ENCODE results near the gene ERG. TPM values are rescaled to one million over a fixed set of nuclear protein-coding genes. Genes with fewer than 3 reads are reported as not detected.
A peak's percentile ranks its signal among the peaks of the same experiment; 100 is the strongest.

The ERG gene
- total and polyA plus RNA-seq, 4 donors = 8.6 to 30.3 (median 21.0) TPM

DNA sequence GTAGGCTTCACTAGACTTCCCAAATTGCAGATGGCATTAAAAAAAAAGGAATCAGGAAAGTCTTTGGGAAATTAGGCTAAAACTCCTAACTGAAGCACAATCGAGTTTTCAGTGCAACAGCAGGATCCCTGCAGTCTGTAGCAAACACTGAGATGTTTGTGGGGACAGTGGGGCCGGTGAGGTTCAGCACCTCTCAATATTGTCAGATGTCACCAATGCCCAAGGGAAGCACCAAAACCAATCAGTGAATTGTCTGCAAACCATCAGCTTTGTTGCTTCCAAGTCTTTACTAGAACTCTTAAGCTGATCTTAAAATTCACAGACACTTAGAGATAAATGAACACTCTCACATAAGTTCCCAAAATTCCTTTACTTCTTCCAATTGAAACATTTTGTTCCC lies 2.6 kb downstream of the ERG start:
- TF ChIP-seq, protein P1, sequence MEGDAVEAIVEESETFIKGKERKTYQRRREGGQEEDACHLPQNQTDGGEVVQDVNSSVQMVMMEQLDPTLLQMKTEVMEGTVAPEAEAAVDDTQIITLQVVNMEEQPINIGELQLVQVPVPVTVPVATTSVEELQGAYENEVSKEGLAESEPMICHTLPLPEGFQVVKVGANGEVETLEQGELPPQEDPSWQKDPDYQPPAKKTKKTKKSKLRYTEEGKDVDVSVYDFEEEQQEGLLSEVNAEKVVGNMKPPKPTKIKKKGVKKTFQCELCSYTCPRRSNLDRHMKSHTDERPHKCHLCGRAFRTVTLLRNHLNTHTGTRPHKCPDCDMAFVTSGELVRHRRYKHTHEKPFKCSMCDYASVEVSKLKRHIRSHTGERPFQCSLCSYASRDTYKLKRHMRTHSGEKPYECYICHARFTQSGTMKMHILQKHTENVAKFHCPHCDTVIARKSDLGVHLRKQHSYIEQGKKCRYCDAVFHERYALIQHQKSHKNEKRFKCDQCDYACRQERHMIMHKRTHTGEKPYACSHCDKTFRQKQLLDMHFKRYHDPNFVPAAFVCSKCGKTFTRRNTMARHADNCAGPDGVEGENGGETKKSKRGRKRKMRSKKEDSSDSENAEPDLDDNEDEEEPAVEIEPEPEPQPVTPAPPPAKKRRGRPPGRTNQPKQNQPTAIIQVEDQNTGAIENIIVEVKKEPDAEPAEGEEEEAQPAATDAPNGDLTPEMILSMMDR (IDR thresholded peaks at IDR 0.05; ENCODE audit: control extremely low read depth, extremely low read depth) = no peak
- no peak for ATAC-seq (ENCODE audit: insufficient read depth, low FRiP score)
- WGBS, 2 donors = 12 to 41% methylated on average over 2 of the region's 2 CpGs
- no peak for DNase-seq
- Histone ChIP-seq H3K4me1 (ENCODE audit: control insufficient read depth in 5 of 5, insufficient read depth in 5 of 5, low read length in 5 of 5) (peaks cover 0 to 6% (median 0%) of the 10 kb centered on the region in 5 donors), H3K4me3 (peak overlapping the region; percentile 46), H3K27me3 (ENCODE audit: control insufficient read depth in 3 of 3, insufficient read depth in 3 of 3, low read length in 2 of 3) (no peaks in the 10 kb centered on the region), H3K9me3 (ENCODE audit: control insufficient read depth in 4 of 4, insufficient read depth in 3 of 4, low read length in 3 of 4) (no peaks in the 10 kb centered on the region), H3K9ac (ENCODE audit: insufficient read depth in 1 of 2, low read length in 2 of 2) (peak overlapping the region in 1 of 2 donors; percentile 50), H3K36me3 (ENCODE audit: control insufficient read depth in 4 of 4, insufficient read depth in 4 of 4, low read length in 4 of 4) (no peaks in the 10 kb centered on the region), H3K27ac (ENCODE audit: low read depth in 1 of 2, low read length in 1 of 2) (peak overlapping the region; percentile 59 to 61)

DNA sequence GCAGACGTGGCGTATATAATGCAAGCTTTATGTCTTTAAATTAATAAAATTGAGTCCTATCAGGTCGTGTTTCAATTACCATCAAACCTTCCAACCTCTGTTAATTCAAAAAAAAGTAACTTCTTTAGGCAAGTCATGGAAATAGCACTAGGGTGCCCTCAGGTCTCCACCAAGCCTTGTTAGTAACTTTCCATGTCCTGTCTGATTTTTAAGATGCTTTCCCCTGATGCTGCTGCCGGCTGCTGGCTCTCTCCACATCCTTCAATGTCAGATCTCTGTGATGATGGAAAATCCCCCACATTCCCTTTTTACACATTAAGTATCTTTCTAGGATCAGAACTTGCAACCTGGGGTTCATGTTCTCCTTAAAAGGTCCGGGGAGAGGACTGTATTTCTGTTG lies 3.0 kb downstream of the ERG start:
- no peaks in the 10 kb centered on the region for H3K27me3 ChIP-seq (ENCODE audit: control insufficient read depth in 3 of 3, insufficient read depth in 3 of 3, low read length in 2 of 3)
- H3K9ac ChIP-seq (ENCODE audit: insufficient read depth in 1 of 2, low read length in 2 of 2) = peak overlapping the region in 1 of 2 donors; percentile 50
- no peaks in the 10 kb centered on the region for H3K36me3 ChIP-seq (ENCODE audit: control insufficient read depth in 4 of 4, insufficient read depth in 4 of 4, low read length in 4 of 4)
- ATAC-seq (ENCODE audit: insufficient read depth, low FRiP score) (no peak), DNase-seq (no peak)
- TF ChIP-seq, protein P1 (IDR thresholded peaks at IDR 0.05; ENCODE audit: control extremely low read depth, extremely low read depth) = no peak
- no peaks in the 10 kb centered on the region for H3K9me3 ChIP-seq (ENCODE audit: control insufficient read depth in 4 of 4, insufficient read depth in 3 of 4, low read length in 3 of 4)
- WGBS, 2 donors = 13 to 44% methylated on average over 5 of the region's 5 CpGs
- H3K4me1 ChIP-seq (ENCODE audit: control insufficient read depth in 5 of 5, insufficient read depth in 5 of 5, low read length in 5 of 5) = peaks cover 0 to 6% (median 0%) of the 10 kb centered on the region in 5 donors
- H3K4me3 ChIP-seq = peak overlapping the region; percentile 35
- peak overlapping the region in 1 of 2 donors; percentile 59 for H3K27ac ChIP-seq (ENCODE audit: low read depth in 1 of 2, low read length in 1 of 2)

DNA sequence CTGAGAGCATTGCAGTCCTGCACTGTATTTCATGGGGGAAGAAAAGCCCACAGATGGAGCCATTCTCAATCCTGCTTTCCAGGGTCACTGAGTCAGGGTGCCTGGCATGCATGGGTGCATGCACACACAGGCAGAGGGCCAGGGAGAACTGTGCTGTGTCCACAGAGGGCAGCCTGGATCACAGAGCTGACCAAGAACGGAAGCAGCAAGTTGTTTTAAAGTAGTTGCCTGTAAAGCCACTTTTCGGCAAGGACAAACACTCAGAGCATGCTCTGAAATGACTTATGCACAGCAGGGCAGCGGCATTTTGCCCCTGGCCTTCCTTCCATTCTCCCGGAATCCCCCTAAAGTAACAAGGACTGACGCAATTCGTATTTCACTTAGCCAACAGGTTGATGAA lies 3.6 kb downstream of the ERG start:
- 10 to 20% methylated on average over 6 of the region's 6 CpGs for WGBS, 2 donors
- Histone ChIP-seq H3K36me3 (ENCODE audit: control insufficient read depth in 4 of 4, insufficient read depth in 4 of 4, low read length in 4 of 4) (no peaks in the 10 kb centered on the region), H3K9ac (ENCODE audit: insufficient read depth in 1 of 2, low read length in 2 of 2) (peak overlapping the region in 1 of 2 donors; percentile 44), H3K27me3 (ENCODE audit: control insufficient read depth in 3 of 3, insufficient read depth in 3 of 3, low read length in 2 of 3) (no peaks in the 10 kb centered on the region), H3K4me1 (ENCODE audit: control insufficient read depth in 5 of 5, insufficient read depth in 5 of 5, low read length in 5 of 5) (peaks cover 0 to 6% (median 0%) of the 10 kb centered on the region in 5 donors), H3K9me3 (ENCODE audit: control insufficient read depth in 4 of 4, insufficient read depth in 3 of 4, low read length in 3 of 4) (no peaks in the 10 kb centered on the region), H3K27ac (ENCODE audit: low read depth in 1 of 2, low read length in 1 of 2) (peak overlapping the region; percentile 37 to 54), H3K4me3 (peak overlapping the region; percentile 27)
- TF ChIP-seq, protein P1 (IDR thresholded peaks at IDR 0.05; ENCODE audit: control extremely low read depth, extremely low read depth) = no peak
- DNase-seq (no peak), ATAC-seq (ENCODE audit: insufficient read depth, low FRiP score) (no peak)

DNA sequence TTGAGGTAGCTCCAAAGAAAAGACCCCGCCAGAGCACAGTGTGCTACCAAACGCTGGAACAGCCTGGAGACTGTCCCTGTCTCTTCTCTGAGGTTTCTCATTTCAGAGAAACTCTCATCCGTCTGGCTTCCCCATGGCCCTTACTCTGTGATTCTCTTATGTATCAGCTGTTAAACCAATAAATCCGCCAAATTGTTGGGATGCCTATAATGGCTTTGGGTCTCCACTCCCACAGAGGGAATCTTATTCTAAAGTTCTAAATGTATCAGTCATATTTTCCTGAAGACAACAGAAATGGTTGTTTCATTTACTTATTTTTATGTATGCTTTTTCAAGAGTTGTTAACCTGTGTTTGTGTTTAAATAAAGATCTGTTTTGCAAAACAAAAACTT lies 4.0 kb downstream of the ERG start:
- Histone ChIP-seq H3K9me3 (ENCODE audit: control insufficient read depth in 4 of 4, insufficient read depth in 3 of 4, low read length in 3 of 4) (no peaks in the 10 kb centered on the region), H3K4me1 (ENCODE audit: control insufficient read depth in 5 of 5, insufficient read depth in 5 of 5, low read length in 5 of 5) (peaks cover 0 to 7% (median 0%) of the 10 kb centered on the region in 5 donors), H3K27me3 (ENCODE audit: control insufficient read depth in 3 of 3, insufficient read depth in 3 of 3, low read length in 2 of 3) (no peaks in the 10 kb centered on the region), H3K36me3 (ENCODE audit: control insufficient read depth in 4 of 4, insufficient read depth in 4 of 4, low read length in 4 of 4) (no peaks in the 10 kb centered on the region), H3K9ac (ENCODE audit: insufficient read depth in 1 of 2, low read length in 2 of 2) (no peak overlapping the region), H3K4me3 (no peak overlapping the region), H3K27ac (ENCODE audit: low read depth in 1 of 2, low read length in 1 of 2) (peak overlapping the region in 1 of 2 donors; percentile 20)
- ATAC-seq (ENCODE audit: insufficient read depth, low FRiP score) = no peak
- WGBS, 2 donors = 26 to 46% methylated on average over 4 of the region's 4 CpGs
- DNase-seq = no peak
- TF ChIP-seq, protein P1 (IDR thresholded peaks at IDR 0.05; ENCODE audit: control extremely low read depth, extremely low read depth) = no peak
